Ishikawa (cell line): ENCODE results near the gene MEGF6.

Experiments
- CEBPB ChIP-seq: IDR thresholded peaks from 2 replicates; pipeline ENCODE4 v1.6.1; 2012
- CREB1 ChIP-seq: IDR thresholded peaks from 2 replicates; pipeline ENCODE4 v1.6.1; 2012; ENCODE audit warnings: low read depth
- EGR1 ChIP-seq: IDR thresholded peaks from 2 replicates; pipeline ENCODE4 v1.6.1; 2012
- EP300 ChIP-seq: IDR thresholded peaks from 2 replicates; pipeline ENCODE4 v1.6.1; 2012; ENCODE audit warnings: borderline replicate concordance
- FOXM1 ChIP-seq: IDR thresholded peaks from 2 replicates; pipeline ENCODE4 v1.6.1; 2012; ENCODE audit warnings: low read depth, borderline replicate concordance
- MAX ChIP-seq: IDR thresholded peaks from 2 replicates; pipeline ENCODE4 v1.6.1; 2012
- NFIC ChIP-seq: IDR thresholded peaks from 2 replicates; pipeline ENCODE4 v1.6.1; 2012
- RAD21 ChIP-seq: IDR thresholded peaks from 2 replicates; pipeline ENCODE4 v1.6.1; 2012; ENCODE audit warnings: low read depth
- REST ChIP-seq: IDR thresholded peaks from 2 replicates; pipeline ENCODE4 v1.6.1; 2012; ENCODE audit warnings: low read depth, mild to moderate bottlenecking
- TAF1 ChIP-seq: IDR thresholded peaks from 2 replicates; pipeline ENCODE4 v1.6.1; 2012; ENCODE audit warnings: low read depth, mild to moderate bottlenecking
- TCF12 ChIP-seq: IDR thresholded peaks from 2 replicates; pipeline ENCODE4 v1.6.1; 2012; ENCODE audit warnings: low read depth
- TEAD4 ChIP-seq: IDR thresholded peaks from 2 replicates; pipeline ENCODE4 v1.6.1; 2012
- USF1 ChIP-seq: IDR thresholded peaks from 2 replicates; pipeline ENCODE4 v1.6.1; 2012
- YY1 ChIP-seq: IDR thresholded peaks from 2 replicates; pipeline ENCODE4 v1.6.1; 2012; ENCODE audit warnings: low read depth
- ZBTB7A ChIP-seq: IDR thresholded peaks from 2 replicates; pipeline ENCODE4 v1.6.1; 2012; ENCODE audit warnings: low read depth

MEGF6 gene

GRCh38 chr1:3612123-3612522 is 815 bp upstream of the MEGF6 start:
- TF ChIP-seq TAF1: no peak
- TF ChIP-seq REST: peak; percentile 52

- TF ChIP-seq NFIC (0 out of 2 replicates have a peak, but pooled peaks have one; percentile 6), MAX (no peak), EGR1 (no peak), TEAD4 (no peak)
Measured at GRCh38 chr1:3610527-3611169, 660 bp downstream of the MEGF6 start.

GRCh38 chr1:3609769-3610526 is 1.4 kb downstream of the MEGF6 start:
- TF ChIP-seq YY1 (no peak), ZBTB7A (no peak), TEAD4 (no peak), USF1 (no peak), MAX (no peak)

- TF ChIP-seq MAX (no peak), YY1 (no peak), RAD21 (no peak), REST (no peak), EP300 (no peak), EGR1 (no peak), TCF12 (no peak), CEBPB (no peak), TEAD4 (no peak), CREB1 (no peak), USF1 (no peak), TAF1 (no peak), ZBTB7A (no peak), FOXM1 (no peak), NFIC (no peak)
Measured at GRCh38 chr1:3609016-3609768, 2.1 kb downstream of the MEGF6 start.

- TF ChIP-seq YY1 (no peak), RAD21 (no peak), TEAD4 (no peak), EP300 (no peak), CREB1 (no peak), REST (no peak), TAF1 (no peak), USF1 (no peak), EGR1 (no peak)
Measured at GRCh38 chr1:3608154-3608553, 3.2 kb downstream of the MEGF6 start.
